CD4-positive, alpha-beta T cell (primary cell): ENCODE data around the gene BDP1. TPM values are rescaled to one million over a fixed set of nuclear protein-coding genes. Genes with fewer than 3 reads are reported as not detected.

ENCODE experiments used
- ATAC-seq: fragments of 200-7000 bp; cut with Tn5 transposase; one replicate; pipeline ENCODE4 v1.10.0; 2022; ENCODE audit warnings: mild to moderate bottlenecking; ENCODE audit not compliant: poor library complexity
- CTCF ChIA-PET: fragments of 350-600 bp; sonication (Branson Sonifier 250); formaldehyde crosslinking; loops from one replicate; lab custom pipeline; 2021; ENCODE audit warnings: antibody characterized with exemption, inconsistent platforms; lab: Charles Lee
- POLR2A ChIA-PET: fragments of 350-600 bp; sonication (Branson Sonifier 250); formaldehyde crosslinking; loops from one replicate; lab custom pipeline; 2021; ENCODE audit warnings: antibody characterized with exemption, inconsistent platforms; lab: Charles Lee
- DNase-seq, 14 experiments: peaks; one replicate each; pipeline ENCODE4 v3.0.0-alpha.2; 2013 to 2020; ENCODE audit warnings: mixed read lengths in 2 of 14
- H3K27ac ChIP-seq, 2 donors: one replicate each; pipeline versions ENCODE4 v1.5.1 to v1.7.0; 2013; ENCODE audit warnings: low read length in 2 of 2, low read depth in 1 of 2, mild to moderate bottlenecking in 1 of 2
- H3K27me3 ChIP-seq, 2 experiments: 1 replicate in 1 of 2; 2 replicates in 1 of 2; pipeline versions ENCODE4 v1.6.1 to v1.7.0; 2013; ENCODE audit warnings: low read length in 2 of 2, control low read depth in 1 of 2, mild to moderate bottlenecking in 1 of 2, moderate library complexity in 1 of 2; ENCODE audit not compliant: insufficient read depth in 2 of 2, control insufficient read depth in 1 of 2
- H3K36me3 ChIP-seq: one replicate; pipeline ENCODE4 v1.6.1; 2013; ENCODE audit warnings: low read length, control low read depth; ENCODE audit not compliant: insufficient read depth
- H3K4me1 ChIP-seq: one replicate; pipeline ENCODE4 v1.6.1; 2013; ENCODE audit warnings: low read length, control low read depth; ENCODE audit not compliant: insufficient read depth
- H3K4me3 ChIP-seq: one replicate; pipeline ENCODE4 v1.5.1; 2013; ENCODE audit warnings: mild to moderate bottlenecking, low read length, moderate library complexity
- H3K9me3 ChIP-seq, 2 experiments: 1 replicate in 1 of 2; 2 replicates in 1 of 2; pipeline versions ENCODE4 v1.6.1 to v1.7.0; 2013; ENCODE audit warnings: low read length in 2 of 2, mild to moderate bottlenecking in 2 of 2, control low read depth in 1 of 2, moderate library complexity in 1 of 2; ENCODE audit not compliant: control insufficient read depth in 1 of 2, insufficient read depth in 1 of 2
- H3K27ac Mint-ChIP-seq: one replicate; pipeline ENCODE4 v1.8.0; 2020; ENCODE audit warnings: mixed read lengths
- H3K27me3 Mint-ChIP-seq: one replicate; pipeline ENCODE4 v1.8.0; 2021; ENCODE audit warnings: mixed read lengths
- H3K36me3 Mint-ChIP-seq: one replicate; pipeline ENCODE4 v1.8.0; 2021; ENCODE audit warnings: low read depth, mixed read lengths
- H3K4me1 Mint-ChIP-seq: one replicate; pipeline ENCODE4 v1.8.0; 2021; ENCODE audit warnings: low read depth, mixed read lengths
- H3K4me3 Mint-ChIP-seq: one replicate; pipeline ENCODE4 v1.8.0; 2020; ENCODE audit warnings: mild to moderate bottlenecking, mixed read lengths
- H3K9me3 Mint-ChIP-seq: one replicate; pipeline ENCODE4 v1.8.0; 2020; ENCODE audit warnings: mixed read lengths
- intact Hi-C, 2 experiments: fragments of 100-400 bp; cut with DNase I in 1 of 2; cut with micrococcal nuclease in 1 of 2; formaldehyde crosslinking; loops; one replicate each; pipeline versions ENCODE4 v1.15.1 to v1.9.0; 2023 to 2025; cut with DNase I, micrococcal nuclease
- total RNA-seq, 174 experiments: library from RNA in 2 of 174; stranded (reverse) in 2 of 174; gene quantifications; one replicate each; pipeline ENCODE4 v1.2.3 and lab custom pipeline; 2021 to 2026
- TF ChIP-seq, protein P1 (sequence below): fragments of 200-600 bp; IDR thresholded peaks from one replicate; pipeline ENCODE4 v1.8.0; 2022; ENCODE audit warnings: antibody characterized with exemption, mild to moderate bottlenecking

Gene BDP1
- total RNA-seq, 2 experiments from 2014 or later, result 31.3 to 31.9 TPM

DNA sequence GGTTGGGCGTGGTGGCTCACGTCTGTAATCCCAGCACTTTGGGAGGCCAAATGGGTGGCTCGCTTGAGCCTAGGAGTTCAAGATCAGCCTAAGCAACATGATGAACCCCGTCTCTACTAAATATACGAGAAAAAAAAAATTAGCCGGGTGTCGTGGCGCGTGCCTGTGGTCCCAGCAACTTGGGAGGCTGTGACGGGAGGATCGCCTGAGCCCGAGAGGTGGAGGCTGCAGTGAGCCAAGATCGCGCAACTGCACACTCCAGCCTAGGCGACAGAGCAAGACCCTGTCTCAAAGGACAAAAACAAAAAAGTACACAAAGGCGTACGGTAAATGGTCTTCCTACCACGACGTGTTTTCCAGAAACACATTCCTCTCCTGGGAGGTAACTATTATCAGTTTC is 538 bp upstream of the BDP1 start:
- peaks cover 11% of the 10 kb centered on the region for H3K4me1 ChIP-seq
- H3K9me3 Mint-ChIP-seq, result no peaks in the 10 kb centered on the region
- peaks cover 39% of the 10 kb centered on the region for H3K36me3 Mint-ChIP-seq
- ChIA-PET POLR2A (interaction anchor here (1.4 kb wide), 1 partner anchor 10 kb away, joined by 3 read pairs; no protein-coding TSS in a partner anchor), CTCF (interaction anchor here (1.0 kb wide), 1 partner anchor 8 kb away, joined by 3 read pairs; no protein-coding TSS in a partner anchor)
- peak overlapping the region; percentile 89 to 93 for H3K27ac ChIP-seq
- peaks cover 16% of the 10 kb centered on the region for H3K36me3 ChIP-seq
- DNase-seq (peak in 1 of 14 experiments; percentile 35), ATAC-seq (no peak)
- peaks cover 7 to 13% of the 10 kb centered on the region in 2 experiments for H3K27me3 ChIP-seq
- intact Hi-C loops, result loop anchor here in 1 of 2 experiments (5.0 kb wide), 1 partner anchor 132 kb away; the partner anchor contains the start of gene MCCC2
- H3K27me3 Mint-ChIP-seq, result peaks cover 20% of the 10 kb centered on the region
- H3K4me3 Mint-ChIP-seq, result peak overlapping the region; percentile 99
- peaks cover 31% of the 10 kb centered on the region for H3K4me1 Mint-ChIP-seq
- H3K27ac Mint-ChIP-seq, result peak overlapping the region; percentile 94
- H3K4me3 ChIP-seq, result peak overlapping the region; percentile 69
- TF ChIP-seq, protein P1, sequence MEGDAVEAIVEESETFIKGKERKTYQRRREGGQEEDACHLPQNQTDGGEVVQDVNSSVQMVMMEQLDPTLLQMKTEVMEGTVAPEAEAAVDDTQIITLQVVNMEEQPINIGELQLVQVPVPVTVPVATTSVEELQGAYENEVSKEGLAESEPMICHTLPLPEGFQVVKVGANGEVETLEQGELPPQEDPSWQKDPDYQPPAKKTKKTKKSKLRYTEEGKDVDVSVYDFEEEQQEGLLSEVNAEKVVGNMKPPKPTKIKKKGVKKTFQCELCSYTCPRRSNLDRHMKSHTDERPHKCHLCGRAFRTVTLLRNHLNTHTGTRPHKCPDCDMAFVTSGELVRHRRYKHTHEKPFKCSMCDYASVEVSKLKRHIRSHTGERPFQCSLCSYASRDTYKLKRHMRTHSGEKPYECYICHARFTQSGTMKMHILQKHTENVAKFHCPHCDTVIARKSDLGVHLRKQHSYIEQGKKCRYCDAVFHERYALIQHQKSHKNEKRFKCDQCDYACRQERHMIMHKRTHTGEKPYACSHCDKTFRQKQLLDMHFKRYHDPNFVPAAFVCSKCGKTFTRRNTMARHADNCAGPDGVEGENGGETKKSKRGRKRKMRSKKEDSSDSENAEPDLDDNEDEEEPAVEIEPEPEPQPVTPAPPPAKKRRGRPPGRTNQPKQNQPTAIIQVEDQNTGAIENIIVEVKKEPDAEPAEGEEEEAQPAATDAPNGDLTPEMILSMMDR, result no peak
- no peaks in the 10 kb centered on the region for H3K9me3 ChIP-seq

- Histone ChIP-seq H3K27me3 (peaks cover 0 to 5% of the 10 kb centered on the region in 2 experiments), H3K27ac (peak overlapping the region in 1 of 2 donors; percentile 93), H3K9me3 (no peaks in the 10 kb centered on the region), H3K4me3 (peak overlapping the region; percentile 69), H3K4me1 (peaks cover 11% of the 10 kb centered on the region), H3K36me3 (peaks cover 27% of the 10 kb centered on the region)
- TF ChIP-seq, protein P1, result no peak
- intact Hi-C loops, result loop anchor here in 1 of 2 experiments (5.0 kb wide), 1 partner anchor 131 kb away; the partner anchor contains the start of gene MCCC2
- ATAC-seq (no peak), DNase-seq (no peak)
- H3K27me3 Mint-ChIP-seq, result peaks cover 13% of the 10 kb centered on the region
- H3K9me3 Mint-ChIP-seq, result no peaks in the 10 kb centered on the region
- peaks cover 51% of the 10 kb centered on the region for H3K36me3 Mint-ChIP-seq
- H3K4me1 Mint-ChIP-seq, result peaks cover 31% of the 10 kb centered on the region
- H3K27ac Mint-ChIP-seq, result peak overlapping the region; percentile 94
- peak overlapping the region; percentile 99 for H3K4me3 Mint-ChIP-seq
- CTCF ChIA-PET, result no interaction called here
- POLR2A ChIA-PET, result interaction anchor here (1.0 to 1.4 kb wide), 3 partner anchors 8 to 131 kb away, joined by 3 to 5 read pairs (median 4); partner anchors contain the start of gene MCCC2
These were observed 902 bp downstream of the BDP1 start for GRCh38 chr5:71456362-71456743.

GRCh38 chr5:71457106-71457505 is 1.7 kb downstream of the BDP1 start:
- Mint-ChIP-seq H3K27ac (peak overlapping the region; percentile 94), H3K4me1 (peaks cover 31% of the 10 kb centered on the region), H3K27me3 (peaks cover 6% of the 10 kb centered on the region), H3K36me3 (peaks cover 58% of the 10 kb centered on the region), H3K4me3 (peak overlapping the region; percentile 99), H3K9me3 (no peaks in the 10 kb centered on the region)
- Histone ChIP-seq H3K9me3 (no peaks in the 10 kb centered on the region), H3K27ac (no peak overlapping the region), H3K4me3 (no peak overlapping the region), H3K27me3 (peaks cover 0 to under 1% of the 10 kb centered on the region in 2 experiments), H3K4me1 (peaks cover 11% of the 10 kb centered on the region), H3K36me3 (peaks cover 34% of the 10 kb centered on the region)
- intact Hi-C loops, result loop anchor here in 1 of 2 experiments (5.0 kb wide), 1 partner anchor 130 kb away; the partner anchor contains the start of gene MCCC2
- TF ChIP-seq, protein P1, result no peak
- ChIA-PET CTCF (no interaction called here), POLR2A (no interaction called here)
- DNase-seq, result no peak
- ATAC-seq, result no peak
